AG09319 (cell line): ENCODE results near the gene PCSK2.

Experiments
- DNase-seq: peaks from one replicate; pipeline ENCODE4 v3.0.0-alpha.2; 2010; ENCODE audit warnings: low read depth; ENCODE audit errors: extremely low read depth
- CTCF ChIP-seq: IDR thresholded peaks from 2 replicates; pipeline ENCODE4 v1.5.1; 2011; ENCODE audit warnings: low read depth, mild to moderate bottlenecking, inconsistent platforms, low read length, moderate library complexity

Gene PCSK2

GRCh38 chr20:17376031-17376430 is 149.2 kb downstream of the PCSK2 start:
- DNase-seq, result no peak
- TF ChIP-seq CTCF, result no peak

- TF ChIP-seq CTCF, result no peak
- no peak for DNase-seq
Measured at GRCh38 chr20:17377231-17377630, 150.4 kb downstream of the PCSK2 start.

- TF ChIP-seq CTCF, result no peak
- DNase-seq, result no peak
Measured at GRCh38 chr20:17379651-17380050, 152.8 kb downstream of the PCSK2 start.

GRCh38 chr20:17380801-17381200 is 154.0 kb downstream of the PCSK2 start:
- no peak for TF ChIP-seq CTCF
- no peak for DNase-seq

GRCh38 chr20:17381724-17382123 is 154.9 kb downstream of the PCSK2 start:
- no peak for TF ChIP-seq CTCF

GRCh38 chr20:17385798-17386197 is 159.0 kb downstream of the PCSK2 start:
- no peak for DNase-seq
- no peak for TF ChIP-seq CTCF

More at GRCh38 chr20:17381724-17382123, 154.9 kb downstream of the PCSK2 start:
- no peak for DNase-seq

GRCh38 chr20:17390655-17391054 is 163.8 kb downstream of the PCSK2 start:
- no peak for TF ChIP-seq CTCF
- no peak for DNase-seq
